HS-5 (cell line): ENCODE measurements around the gene CNNM3.
"Not testable (repeated sequence)": the region's sequence is repeated elsewhere in the genome, so short reads cannot be mapped to it uniquely, and the experiment has no call there.

Experiments
- DNase-seq: peaks from one replicate; pipeline ENCODE4 v3.0.0-alpha.2; 2012; ENCODE audit warnings: low read depth

CNNM3 gene

DNA sequence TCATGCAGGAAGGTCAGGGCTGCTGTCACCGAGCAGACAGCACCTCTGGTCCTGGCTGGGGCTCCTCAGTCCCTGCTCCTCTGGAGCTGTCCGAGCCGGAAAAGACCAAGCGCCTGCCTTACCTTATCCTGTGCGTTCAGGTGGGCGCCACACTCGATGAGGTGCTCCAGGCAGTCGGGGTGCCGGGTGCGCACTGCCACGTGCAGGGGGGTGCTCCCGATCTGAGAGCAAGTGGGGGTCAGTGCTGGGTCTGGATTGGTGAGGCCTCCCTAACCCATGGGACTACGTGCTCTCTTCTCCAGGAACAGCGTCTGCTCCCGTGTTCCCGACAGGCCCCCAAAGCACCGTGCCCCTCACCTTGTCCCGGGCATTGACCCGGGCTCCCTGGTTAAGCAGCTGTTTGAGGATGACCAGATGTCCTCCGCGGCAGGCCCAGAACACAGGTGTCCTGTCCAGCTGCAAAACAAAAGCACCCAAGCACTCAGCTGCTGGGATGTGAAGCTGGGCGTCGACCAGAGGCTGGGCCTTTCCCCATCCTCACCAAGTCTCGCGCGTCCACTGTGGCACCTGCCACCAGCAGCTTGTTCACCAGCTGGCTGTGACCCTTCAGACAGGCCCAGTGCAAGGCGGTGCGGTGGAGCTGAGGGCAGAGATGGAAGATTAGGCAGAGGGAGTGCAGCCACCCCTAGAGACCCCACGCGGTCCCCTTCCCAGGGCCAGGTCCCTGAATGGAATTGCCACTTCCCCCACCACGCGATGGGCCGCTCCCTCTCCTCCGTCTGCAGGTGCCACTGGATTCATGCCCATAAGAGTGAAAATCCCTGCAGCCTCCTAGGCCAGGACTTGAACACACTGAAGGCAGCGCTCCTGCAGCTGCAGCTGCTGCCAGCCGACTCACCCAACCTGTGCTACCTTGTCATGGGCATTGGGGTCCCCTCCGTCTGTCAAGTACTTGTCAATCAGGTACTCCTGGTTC, 24.1 kb downstream of the CNNM3 start:
- DNase-seq: no peak

DNA sequence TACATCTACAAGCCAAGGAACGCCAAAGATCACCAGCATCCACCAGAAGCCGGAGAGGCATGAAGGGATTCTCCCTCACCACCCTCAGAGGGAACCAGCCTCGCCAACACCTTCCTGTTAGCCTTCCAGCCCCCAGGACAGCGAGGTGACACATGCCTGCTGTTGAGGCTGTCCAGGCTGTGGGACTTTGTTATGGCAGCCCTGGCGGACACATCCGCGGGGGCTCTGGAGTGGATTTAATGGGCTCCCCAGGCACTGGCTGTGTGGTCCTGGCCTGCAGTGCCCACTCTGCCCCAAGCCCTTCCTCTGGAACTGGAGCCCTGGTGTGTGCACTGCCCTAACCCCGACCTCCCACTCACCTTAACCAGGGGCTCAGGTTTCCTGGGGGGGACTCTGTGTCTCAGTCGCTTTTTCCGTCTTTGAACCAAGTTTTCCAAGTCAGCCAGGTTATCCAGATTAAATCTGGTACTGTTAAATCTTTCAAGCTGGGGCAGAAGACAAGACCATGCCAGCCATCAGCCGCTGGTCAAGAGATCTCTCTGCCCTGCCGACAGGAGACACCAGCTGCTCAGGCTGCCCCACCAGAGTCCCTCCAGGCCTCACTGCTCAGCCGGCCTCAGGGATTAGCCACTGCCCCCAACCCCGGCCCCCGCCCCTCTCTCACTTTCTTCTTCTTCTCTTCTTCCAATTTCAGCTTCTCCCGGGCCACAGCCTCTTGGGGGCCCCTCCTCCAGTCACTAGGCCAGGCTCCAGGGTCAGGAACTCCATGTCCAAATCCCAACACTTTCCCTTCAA, 25.8 kb downstream of the CNNM3 start:
- DNase-seq: no peak

DNA sequence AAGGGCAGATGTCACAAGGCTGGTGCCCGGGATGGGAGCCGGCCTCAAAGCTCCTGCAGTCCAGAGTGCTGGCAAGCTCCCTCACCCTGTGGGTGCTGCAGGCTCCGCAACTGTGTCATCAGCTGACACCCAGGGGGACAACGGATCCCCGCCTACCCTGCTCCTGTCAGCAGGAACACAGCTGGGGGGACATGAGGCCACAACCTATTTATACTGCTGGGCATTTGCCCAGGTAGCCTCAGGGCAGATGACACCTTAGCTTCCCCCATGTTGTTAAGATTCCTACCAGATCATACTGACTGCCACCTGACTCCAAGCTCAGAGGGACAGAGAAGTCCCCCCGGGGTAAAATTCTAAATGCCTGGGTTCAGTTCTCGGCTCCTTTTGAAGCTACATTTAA, 26.5 kb downstream of the CNNM3 start:
- DNase-seq: no peak

DNA sequence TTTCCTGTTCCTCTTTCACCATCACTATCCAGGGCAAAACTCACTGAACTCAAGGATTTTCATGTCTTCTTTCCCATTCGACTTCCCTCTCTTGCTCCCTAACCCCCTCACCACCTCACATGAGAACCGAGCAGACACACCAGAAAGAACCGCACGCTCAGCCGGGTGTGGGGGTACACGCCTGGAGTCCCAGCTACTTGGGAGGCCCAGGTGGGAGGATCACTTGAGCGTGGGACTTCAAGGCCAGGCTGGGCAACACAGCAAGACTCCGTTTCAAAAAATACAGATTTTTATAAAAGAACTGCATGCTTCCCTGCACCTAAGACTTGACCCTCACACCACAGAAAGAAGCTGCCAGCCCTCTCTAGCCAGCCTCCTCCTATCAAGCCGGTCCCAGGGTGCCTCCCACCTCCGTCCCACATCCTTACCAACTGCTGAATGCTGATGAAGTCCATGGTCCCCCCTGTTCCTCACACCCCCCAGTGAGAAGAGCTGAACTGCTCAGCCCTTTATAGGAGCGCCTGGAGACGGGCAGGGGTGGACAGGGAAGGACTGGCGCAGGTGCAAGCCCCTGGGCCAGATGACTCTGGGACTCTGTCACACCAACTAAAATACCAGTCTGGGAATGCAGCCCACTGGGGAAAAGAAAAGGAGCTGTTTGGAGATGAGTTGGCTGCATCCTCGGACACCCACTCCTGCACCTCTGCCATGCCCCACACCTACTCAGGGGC, 27.6 kb downstream of the CNNM3 start, which contains the start of gene ANKRD23:
ANKRD23 (minus strand) TSS at position 484 of the 731 bp plus-strand sequence; CDS start at position 455, 29 bp downstream.
- DNase-seq: no peak

DNA sequence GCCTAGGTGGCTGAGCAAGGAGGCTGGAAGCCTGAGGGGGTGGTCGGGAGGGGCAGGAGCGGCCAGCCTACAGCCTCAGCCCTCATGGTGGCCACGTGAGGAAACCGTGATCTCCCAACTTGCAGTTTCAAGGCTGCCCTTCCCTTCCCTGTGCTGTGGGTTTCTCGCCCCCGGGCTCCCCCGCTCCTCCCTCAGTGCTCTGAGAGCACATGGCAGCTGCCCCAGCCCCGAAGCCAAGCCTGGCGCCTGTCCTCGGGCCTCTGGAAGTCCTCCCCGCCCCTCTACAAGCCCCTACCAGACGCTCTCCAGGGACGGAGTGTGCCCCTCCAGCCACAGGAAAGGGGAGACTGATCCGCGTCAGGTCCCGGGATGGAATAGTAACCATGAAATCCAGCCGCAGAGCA, 28.3 kb downstream of the CNNM3 start:
- no peak for DNase-seq

DNA sequence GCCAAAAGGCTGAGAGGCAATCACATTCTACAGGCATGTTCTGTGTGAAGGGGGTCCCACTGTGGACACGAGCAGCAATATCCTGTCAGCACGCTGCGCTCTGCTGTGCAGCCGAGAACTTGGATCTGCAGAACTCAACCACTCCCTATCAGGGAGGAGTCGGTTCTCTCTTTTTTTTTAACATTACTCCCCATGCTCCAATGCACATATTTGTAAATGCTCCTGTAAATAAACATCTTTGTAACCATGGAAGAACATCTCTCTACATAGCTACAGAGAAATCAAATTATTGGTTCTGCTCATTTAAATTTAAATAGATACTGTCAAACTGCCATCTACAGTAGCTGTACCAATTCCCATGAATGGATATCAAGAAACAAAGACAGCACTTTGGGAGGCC, 30.8 kb downstream of the CNNM3 start:
- no peak for DNase-seq

DNA sequence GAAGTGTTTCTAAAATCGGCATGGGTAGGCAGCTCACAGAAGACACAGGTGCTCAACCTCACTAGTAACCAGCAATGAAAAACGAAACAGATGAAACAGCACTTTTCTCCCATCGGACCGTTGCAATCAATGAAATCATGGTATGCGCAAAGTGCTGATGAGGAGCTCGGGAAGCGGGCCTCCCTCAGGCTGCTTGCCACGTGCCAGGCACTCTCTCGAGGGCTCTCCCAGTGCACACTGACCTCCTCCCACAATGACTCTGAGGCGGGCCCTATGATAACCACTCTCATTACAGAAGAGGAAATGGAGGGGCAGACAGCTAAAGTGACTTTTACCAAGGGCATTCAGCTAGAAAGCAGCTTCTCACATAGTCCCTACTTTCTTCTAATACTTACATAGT, 31.5 kb downstream of the CNNM3 start:
- DNase-seq: no peak

DNA sequence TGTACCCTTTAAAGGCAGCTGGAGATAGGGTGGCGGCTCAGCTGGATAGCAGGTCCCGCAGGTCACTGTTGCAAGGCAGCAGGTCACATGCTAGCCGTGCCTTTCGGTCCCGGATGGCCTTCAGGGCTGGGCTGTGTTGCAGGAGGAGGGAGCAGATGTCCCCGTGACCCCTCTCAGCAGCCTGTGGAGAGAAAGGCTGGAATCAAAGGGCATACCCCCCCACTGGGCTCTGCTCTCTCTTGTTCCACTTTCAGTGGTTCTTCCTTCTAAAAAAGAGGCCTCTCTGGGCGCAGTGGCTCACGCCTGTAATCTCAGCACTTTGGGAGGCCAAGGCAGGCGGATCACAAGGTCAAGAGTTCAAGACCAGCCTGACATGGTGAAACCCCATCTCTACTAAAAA, 32.2 kb downstream of the CNNM3 start:
- DNase-seq: no peak

DNA sequence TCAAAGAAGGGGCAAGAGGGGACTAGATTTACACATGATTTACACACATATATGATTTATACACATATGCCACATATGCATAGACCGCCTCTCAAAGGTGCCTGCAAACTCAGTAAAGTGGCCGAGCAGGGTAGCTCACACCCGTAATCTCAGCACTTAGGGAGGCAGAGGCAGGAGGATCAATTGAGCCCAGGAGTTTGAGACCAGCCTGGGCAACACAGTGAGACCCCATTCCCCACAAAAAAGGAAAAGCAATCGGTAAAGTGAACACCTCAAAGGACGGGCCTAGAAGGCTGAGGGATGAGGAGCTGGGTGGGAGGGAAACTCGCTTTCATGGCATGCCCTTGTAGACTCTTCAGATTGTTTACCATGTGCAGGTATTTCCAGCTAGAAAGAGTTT, 36.6 kb downstream of the CNNM3 start:
- no peak for DNase-seq

DNA sequence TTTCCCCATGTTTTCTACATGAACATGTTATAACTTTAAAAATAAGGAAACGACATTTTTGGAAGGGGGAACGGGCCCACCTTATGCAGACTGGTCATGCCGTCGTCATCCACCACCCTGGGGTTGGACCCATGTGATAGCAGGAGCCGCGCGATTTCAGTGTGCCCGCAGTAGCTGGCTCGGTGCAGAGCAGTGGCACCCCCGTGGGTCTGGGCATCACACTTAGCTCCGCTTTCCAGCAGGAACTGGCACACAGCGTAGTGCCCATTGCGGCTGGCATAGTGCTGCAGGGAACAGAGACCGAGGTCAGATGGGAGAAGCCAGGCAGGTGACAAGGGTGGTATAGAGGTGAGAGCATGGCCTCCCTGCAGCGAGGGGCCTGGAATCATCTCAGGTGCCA, 37.3 kb downstream of the CNNM3 start:
- no peak for DNase-seq

DNA sequence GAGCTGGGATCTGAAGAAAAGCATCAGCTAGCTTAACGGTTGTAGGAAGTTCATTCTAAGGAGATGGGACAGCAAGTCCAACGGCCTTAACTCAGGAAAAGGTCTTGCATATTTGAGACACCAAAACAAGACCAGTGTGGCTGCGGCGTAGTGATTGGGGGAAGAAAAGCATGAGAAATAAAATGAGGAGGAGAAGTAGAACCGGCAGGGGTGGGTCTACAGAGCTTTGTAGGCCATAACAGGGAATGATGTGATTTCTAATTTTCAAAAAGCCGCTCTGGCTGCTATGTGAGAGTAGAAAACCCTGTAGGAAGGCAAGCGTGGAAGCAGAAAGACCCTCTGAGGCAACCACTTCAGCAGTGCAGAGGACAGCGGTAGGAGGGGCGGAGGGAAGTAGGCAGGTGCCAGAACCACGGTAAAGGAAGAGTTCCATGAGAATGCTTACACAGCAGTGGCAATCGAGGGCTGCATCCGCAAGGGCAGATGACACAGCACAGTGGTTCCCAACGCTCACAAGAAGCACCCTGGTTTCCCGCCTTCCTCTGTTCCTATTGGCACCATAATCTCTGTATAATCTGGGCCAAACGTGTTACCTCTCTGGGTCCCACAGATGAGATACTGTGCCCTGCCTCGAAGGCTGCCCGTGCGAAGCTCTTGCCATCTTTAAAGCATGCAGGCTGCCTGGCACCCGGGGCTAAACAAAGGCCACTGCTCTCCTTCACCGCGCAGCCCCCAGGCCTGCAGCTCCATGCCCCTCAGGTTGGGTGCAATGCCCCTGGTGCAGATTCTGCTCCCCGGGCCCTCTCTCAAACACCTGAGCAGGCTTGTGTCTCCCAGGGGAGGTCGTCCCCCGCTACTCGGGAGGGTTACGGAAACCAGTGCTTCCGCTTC, 41.0 kb downstream of the CNNM3 start:
- no peak for DNase-seq

DNA sequence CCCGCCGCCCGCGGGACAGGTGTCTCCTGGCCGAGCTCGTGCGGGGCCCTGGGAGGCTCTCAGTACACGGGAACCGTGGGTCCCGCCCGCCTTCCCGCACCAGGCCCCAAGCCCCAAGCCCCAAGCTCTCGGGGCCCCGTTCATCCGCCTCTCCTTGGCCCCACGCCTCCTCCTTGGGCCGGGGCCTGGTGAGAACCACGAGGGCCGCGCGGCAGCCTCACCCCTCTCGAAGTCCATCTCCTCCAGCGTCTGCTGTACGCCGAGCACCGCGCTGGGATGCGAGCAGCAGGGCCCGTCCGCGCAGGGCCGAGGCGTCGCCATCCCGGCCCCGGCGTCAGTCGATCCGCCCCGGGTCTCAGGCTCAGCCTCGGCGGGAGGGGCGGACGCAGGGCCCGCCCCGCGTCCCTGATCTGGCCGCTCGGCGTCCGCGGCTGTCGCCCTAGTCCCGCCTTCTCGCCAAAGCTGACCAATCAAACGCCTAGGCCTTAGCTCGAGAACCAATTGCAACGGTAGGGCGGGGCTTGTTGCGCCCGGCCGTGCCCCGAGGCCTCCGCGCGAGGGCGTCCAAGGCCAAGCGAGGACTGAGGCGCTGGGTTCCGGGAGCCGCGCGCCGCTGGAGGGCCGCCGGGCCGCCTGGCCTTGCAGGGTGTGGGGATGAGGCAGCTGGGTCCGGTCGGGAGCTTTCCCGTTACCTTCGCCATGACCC, 41.8 kb downstream of the CNNM3 start, which contains the start of gene ANKRD39:
ANKRD39 (minus strand) TSS at position 350 of the 706 bp plus-strand sequence; CDS start at position 321, 29 bp downstream.
- peak; percentile 100 for DNase-seq

DNA sequence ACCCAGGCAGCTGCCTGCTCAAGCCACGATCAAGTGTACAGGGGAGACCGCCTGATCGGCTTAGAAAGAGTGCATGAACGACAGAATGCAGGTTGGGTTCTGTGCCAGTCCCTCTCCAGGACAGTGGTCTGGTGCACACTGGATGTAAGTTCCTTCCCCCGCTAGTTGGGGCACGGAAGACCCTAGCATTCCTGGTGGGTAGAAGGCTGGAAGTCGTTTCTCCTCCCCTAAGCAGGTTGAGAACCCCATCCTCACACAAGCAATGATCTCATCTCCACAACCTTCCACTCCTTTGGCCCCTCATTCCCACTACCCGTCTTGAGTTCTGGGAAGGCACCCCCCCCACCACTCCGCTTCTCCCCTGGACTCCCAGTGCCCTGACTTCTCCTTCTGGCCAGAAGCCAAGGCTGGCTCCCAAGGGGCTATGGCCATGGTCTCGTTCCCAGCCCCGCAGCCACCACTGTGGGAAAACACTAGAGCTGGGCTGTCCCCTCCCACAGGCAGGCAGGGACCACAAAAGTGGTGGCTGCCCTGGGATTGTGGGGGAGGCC, 43.1 kb downstream of the CNNM3 start:
- DNase-seq: no peak

DNA sequence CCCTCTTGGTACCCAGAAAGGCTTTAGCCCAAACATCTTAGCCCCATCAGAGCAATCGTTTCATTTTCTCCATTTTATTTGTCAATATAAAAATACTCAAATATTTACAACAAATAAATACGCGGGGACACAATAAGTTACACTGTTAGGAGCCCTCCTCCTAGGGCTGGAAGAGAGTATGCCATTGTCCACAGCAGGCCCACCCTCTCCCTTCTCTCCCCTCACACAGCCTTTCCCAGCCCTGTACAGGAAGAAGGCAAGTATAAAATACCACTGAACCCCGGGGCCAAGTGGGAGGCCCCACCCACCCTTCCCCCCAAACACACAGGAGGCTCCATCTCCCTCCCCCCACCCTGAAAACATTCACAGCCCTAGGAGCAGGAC, 43.6 kb downstream of the CNNM3 start:
- DNase-seq: no peak

DNA sequence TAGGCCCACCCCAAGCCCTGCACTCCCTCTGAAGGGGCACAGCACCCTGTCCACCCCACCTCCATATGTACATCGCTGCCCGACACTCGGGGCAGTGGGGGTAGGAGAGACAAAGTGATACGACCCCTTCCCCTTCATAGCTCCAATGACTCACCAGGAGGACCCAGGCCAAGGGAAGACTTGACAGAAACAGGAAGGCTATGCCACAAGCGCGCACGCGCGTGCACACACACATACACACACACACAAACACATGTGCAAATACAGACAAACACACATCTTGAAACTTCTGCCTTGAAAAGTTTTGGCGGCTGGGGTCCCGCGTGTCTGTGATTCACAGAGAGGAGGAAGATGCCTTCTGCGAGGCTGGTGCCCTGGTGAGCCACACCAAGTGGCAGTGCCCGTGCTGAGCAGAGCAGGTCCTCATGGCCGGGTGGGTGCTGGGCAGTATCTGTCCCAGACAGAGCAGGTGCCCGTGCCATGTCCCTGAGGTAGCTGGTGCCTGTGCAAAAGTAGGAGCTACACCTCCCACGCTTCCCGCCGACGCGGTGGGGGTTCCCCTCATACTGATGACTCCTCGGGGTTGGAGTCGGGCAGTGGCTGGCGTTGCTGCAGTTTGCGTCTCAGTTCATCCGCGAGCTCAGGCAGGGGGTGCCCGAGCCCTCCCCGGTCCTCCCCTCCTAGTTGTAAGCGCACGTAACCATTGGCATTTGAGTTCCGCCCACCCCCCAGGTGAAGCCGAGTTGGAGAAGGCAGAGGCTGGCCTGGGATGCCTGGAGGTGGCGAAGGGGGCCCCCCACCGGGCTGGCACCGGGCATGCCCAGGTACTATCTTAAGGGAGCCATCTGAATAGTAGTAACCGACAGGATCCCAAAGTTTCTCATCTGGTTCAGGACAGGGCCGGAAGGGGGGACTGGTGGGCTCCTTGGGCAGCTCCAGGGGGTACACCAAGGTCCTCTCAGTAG, 44.3 kb downstream of the CNNM3 start:
- no peak for DNase-seq

DNA sequence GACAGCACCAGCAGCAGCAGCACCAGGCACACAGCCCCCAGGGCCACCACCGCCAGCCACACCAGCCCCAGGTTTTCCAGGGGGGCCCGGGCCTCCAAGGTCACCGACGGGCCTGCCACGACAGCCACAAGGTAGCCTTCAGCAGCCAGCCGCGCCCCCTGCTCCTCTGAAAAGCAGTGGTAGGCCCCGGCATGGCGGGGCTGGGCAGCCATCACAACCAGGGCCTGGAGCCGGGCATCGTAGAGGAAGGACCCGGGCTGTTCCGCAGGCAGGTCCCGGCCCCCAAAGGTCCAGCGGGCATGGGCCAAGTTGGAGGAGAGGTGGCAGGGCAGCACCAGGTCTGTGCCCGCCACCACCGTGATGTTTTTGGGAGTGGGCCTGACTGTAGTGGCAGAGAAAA, 45.0 kb downstream of the CNNM3 start:
- no peak for DNase-seq

DNA sequence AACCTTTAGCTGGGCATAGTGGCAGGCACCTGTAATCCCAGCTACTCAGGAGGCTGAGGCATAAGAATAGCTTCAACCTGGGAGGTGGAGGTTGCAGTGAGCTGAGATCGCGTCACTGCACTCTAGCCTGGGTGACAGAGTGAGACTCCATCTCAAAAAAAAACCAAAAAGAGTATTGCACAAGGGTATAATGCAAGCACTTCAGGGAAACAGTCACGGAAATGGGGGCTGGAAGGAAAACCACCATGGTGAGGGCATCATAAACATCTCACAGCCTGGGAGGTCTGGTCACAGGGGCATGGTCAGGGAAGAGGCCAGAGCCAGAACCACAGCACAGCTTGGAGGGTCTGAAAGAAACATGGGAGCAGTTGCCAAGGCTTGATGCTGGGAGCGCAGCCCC, 47.0 kb downstream of the CNNM3 start:
- DNase-seq: not testable (repeated sequence)

DNA sequence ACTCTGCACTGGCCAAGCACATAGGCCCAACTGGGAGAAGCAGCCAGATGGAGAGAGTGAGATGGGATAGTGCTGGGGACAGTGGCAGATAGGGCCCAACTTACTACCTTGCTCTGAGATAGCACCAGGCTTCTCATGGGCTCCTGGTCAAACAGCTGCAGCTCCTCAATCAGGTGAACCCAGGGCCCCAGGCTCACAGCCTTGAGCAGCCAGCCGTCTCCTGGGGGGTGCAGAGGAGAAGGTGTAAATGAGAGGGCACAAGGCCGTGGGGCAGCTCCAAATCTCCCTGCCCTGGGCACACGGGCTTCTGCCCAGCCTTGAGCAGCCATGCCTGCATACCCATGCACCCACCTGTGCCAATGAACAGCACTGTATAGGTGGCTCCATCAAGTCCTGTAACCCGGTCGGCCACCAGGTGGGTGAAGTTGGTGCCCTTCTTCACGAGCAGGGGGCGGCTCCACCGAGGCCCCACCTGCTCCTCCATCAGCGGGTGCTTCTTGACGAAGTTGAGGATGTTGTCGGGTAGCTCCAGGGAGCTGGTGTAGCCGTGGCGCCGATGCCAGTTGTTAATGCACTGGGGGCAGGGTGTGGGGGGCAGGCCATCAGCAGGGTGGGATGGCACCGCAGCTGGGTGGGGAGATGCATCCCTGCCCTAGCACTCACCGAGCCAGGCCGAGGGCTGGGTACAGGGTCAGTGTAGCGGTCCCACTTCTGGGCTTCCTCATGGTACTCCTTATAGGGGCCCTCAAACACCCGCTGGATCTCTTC, 47.7 kb downstream of the CNNM3 start:
- DNase-seq: no peak
